ENCODE measurements around the gene RAB2B.

RAB2B gene

DNA sequence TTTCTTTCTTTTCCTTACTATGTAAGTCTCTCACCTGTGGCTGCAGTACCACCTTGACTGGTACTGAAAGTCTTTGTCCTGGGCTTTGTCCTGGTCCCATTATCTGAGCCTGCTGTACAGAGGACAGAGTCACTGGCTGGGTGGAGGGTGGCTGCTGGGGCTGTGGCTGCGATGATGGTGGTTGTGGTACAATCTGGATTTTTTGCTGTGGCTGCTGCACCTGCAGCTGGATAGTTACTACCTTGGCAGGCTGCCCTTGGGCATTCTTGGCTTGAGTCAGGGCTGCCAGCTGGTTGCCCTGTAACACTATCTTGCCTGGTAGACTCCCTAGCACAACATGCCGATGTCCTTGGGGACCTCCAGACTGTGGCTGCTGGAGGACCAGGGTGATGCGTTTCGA is 47.8 kb downstream of the RAB2B start:
- TF ChIP-seq, protein P1, sequence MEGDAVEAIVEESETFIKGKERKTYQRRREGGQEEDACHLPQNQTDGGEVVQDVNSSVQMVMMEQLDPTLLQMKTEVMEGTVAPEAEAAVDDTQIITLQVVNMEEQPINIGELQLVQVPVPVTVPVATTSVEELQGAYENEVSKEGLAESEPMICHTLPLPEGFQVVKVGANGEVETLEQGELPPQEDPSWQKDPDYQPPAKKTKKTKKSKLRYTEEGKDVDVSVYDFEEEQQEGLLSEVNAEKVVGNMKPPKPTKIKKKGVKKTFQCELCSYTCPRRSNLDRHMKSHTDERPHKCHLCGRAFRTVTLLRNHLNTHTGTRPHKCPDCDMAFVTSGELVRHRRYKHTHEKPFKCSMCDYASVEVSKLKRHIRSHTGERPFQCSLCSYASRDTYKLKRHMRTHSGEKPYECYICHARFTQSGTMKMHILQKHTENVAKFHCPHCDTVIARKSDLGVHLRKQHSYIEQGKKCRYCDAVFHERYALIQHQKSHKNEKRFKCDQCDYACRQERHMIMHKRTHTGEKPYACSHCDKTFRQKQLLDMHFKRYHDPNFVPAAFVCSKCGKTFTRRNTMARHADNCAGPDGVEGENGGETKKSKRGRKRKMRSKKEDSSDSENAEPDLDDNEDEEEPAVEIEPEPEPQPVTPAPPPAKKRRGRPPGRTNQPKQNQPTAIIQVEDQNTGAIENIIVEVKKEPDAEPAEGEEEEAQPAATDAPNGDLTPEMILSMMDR (IDR thresholded peaks at IDR 0.05; ENCODE audit: low read depth, low read length, missing control alignments), result no peak
- no peak for DNase-seq (ENCODE audit: extremely low read depth, low read depth)
- no peak overlapping the region for H3K4me3 ChIP-seq (replicated peaks; ENCODE audit: low read depth, low read length)

DNA sequence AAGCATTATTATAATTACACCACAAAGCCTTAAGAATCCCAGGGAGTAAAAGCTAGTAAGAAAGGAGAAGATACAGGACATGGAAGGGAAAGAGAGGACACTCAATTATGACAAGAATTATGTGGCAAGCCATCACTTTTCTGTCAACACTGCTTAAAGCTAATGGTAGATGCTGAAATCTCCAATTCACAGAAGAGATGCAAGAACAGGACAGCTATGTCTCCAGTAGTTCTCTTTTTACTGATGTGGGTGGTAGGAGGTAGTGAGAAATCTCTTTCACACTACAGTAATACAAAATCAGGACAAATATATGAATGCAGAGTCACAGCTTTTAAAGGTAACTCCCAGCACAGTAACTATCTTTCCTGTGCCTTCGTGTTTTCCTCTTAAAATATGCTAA is 50.1 kb downstream of the RAB2B start:
- no peak for DNase-seq (ENCODE audit: extremely low read depth, low read depth)
- H3K4me3 ChIP-seq (replicated peaks; ENCODE audit: low read depth, low read length), result no peak overlapping the region
- TF ChIP-seq, protein P1 (IDR thresholded peaks at IDR 0.05; ENCODE audit: low read depth, low read length, missing control alignments), result no peak

DNA sequence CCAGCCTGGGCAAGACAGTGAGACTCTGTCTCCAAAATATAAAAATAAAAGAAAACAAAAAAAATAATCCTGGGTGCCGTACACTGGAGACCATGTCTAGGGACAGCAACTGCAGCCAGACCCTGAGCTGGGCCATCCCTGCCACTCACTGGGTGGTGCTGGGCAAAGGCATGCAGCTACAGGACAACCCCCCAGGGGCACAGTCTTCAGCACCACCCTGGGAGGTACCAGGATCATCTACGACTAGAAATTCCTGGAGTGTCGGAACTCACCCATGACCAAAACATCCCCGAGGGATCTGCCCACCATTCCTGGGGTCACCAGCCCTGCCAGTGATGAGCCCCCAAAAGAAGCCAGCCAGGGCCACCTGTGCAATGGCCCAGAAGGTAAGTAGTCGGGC is 57.2 kb downstream of the RAB2B start:
- TF ChIP-seq, protein P1 (IDR thresholded peaks at IDR 0.05; ENCODE audit: low read depth, low read length, missing control alignments), result no peak
- no peak for DNase-seq (ENCODE audit: extremely low read depth, low read depth)
- H3K4me3 ChIP-seq (replicated peaks; ENCODE audit: low read depth, low read length), result no peak overlapping the region

DNA sequence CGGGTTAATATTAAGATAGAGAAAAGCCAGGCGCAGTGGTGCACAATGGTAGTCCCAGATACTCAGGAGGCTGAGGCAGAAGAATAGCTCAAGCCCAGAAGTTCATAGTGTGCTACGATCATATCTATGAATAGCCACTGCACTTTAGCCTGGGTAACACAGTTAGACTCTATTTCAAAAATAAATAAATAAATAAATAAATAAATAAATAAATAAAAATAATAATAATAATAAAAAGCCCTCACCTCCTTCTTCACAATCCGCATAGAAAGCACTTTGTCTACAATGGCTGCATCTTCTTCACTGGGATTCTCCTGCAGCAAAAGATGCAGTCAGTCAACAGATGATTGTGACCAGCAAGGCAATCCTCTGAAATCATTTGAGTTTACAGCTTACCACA is 61.4 kb downstream of the RAB2B start:
- no peak overlapping the region for H3K4me3 ChIP-seq (replicated peaks; ENCODE audit: low read depth, low read length)
- no peak for DNase-seq (ENCODE audit: extremely low read depth, low read depth)
- TF ChIP-seq, protein P1 (IDR thresholded peaks at IDR 0.05; ENCODE audit: low read depth, low read length, missing control alignments), result no peak

DNA sequence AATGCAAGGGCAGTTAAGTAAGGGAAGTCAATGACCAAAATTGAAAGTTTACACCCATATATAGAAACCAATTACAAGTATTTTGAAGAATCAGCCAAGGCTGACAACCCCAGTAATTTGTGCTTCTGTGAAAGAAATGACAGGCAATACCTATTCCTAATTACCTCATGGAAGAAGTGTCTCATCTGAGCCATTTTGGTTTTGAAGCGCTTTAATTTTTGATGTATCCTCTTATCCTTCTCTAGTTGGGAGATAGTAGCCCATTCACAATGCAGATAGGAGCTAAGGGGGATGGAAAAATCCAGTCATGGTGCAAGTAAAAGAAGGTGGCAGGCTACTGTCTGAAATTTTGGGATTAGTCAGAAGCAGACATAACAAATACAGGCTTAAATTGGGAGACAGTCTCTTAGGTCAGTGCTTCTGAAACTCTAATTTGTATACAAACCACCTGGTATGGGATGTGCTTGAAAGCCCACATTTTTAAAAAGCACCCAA is 62.6 kb downstream of the RAB2B start:
- TF ChIP-seq, protein P1 (IDR thresholded peaks at IDR 0.05; ENCODE audit: low read depth, low read length, missing control alignments), result no peak
- DNase-seq (ENCODE audit: extremely low read depth, low read depth), result no peak
- no peak overlapping the region for H3K4me3 ChIP-seq (replicated peaks; ENCODE audit: low read depth, low read length)

Measured in HFF-Myc (cell line).